Activated T-helper 9 cell treated with anti-CD3 and anti-CD28 coated beads, Interleukin-2, amount 50 U/mL, for 16 hours (primary cell): ENCODE results near the gene ZNF311.
A peak's percentile ranks its signal among the peaks of the same experiment; 100 is the strongest.
"Not testable (repeated sequence)": the region's sequence is repeated elsewhere in the genome, so short reads cannot be mapped to it uniquely, and the experiment has no call there.

ENCODE experiments used
- DNase-seq: peaks from one replicate; pipeline ENCODE4 v3.0.0-alpha.2; 2020; ENCODE audit warnings: low read depth

ZNF311 gene

DNA sequence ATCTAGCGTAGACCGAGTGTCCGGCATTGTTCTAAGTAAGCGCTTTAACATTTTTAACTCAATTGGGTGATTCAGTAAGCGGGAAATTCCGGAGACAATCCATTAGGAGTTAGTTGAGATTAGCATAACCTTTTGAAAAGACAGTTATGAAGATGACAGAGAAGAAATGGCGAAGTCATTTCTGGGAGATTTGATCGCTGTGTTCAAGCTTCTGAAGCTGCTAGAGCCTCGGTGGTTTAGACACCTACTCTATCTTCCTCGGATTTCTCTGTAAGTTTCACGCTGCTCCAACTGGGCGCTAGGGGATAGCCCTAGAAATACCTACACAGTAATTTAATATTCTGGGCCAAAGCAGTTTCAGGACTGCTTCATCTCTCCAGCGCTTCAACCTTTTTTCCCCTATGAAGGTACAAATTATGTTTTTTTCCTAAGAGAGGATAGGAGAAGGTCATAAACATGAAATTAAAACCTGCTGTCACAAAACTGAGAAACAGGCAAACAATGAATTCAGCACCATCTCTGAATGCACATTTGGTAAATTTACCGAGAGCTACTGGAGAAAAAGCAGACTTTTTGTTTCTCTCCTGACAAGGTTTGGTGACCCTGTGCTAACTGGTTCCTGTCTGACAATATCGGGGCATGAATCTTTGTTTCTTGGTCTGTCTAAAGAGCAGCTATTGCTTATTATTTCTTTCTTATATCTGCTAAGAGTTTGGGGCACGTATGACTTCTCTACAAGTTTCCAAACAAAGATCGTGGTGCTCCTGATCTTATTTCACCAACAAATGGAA is 22.4 kb downstream of the ZNF311 start:
- DNase-seq: no peak

DNA sequence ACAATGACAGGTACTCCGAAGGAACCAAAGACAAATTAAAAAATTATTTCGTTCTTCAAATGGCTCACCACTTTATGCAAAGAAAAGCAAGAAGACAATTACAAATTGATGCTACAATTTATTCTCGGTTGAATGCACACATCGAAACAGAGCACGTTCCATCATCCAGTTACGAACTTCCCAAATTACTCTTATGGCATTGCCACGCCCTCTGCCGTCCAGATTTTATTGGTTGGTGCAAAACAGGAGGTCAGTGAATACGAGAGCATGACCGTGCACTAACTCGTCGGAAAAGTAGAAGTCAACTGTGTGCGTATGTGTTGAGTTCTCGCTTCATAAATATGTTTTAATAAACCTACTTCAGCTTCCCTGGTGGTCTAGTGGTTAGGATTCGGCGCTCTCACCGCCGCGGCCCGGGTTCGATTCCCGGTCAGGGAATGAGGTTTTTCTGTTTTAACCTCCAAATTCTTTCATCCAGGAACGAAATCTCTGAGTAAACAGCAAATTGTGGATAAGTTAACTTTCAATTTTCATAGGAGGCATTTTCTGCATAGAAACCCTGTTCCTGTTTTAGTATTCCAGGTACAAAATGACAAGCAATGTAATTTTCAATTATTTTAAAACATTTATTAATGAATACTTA is 23.2 kb downstream of the ZNF311 start:
- DNase-seq: peak; percentile 68

DNA sequence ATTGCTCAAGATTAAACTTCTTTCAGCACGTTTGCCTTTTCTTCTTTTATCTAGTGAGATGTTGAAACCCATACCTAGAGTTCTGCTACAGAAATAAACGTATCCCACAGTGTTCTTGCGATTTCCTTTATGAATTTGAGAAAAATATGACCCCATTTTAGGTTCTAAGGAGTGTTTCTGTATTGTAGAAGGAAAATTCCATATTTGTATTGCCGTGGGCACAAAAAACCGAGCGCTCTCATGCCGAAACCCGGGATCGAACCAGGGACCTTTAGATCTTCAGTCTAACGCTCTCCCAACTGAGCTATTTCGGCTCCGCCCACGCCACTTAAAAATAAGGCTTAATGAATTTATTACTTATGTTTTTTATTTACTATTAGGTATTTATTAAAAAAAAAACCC is 23.7 kb downstream of the ZNF311 start:
- peak; percentile 67 for DNase-seq

DNA sequence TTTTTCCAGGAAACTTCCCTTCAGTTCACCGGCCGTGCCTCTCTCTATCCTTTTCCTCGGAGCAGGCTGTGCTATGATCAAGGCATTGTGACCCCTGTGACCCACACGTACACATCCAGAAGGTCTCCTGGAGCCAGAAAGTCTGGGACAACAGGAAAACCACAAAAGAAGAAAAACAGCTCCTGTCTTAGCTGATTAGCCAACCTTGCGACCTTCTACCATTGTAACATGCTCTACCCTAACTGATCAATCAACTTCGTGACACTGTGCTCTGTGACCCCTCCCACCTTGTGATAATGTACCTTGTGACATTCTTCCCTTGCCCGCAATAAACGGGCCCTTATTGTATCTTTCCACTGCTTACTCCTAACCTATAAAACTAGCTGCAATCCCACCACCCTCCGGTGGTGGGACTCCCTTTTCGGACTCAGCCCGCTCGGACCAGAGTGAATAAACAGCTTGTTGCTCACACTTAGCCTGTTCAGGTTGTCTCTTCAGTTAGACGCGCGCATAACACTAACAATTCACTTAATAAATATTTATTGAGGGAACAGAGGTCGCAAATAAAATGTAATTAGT is 24.2 kb downstream of the ZNF311 start:
- DNase-seq: peak; percentile 22

DNA sequence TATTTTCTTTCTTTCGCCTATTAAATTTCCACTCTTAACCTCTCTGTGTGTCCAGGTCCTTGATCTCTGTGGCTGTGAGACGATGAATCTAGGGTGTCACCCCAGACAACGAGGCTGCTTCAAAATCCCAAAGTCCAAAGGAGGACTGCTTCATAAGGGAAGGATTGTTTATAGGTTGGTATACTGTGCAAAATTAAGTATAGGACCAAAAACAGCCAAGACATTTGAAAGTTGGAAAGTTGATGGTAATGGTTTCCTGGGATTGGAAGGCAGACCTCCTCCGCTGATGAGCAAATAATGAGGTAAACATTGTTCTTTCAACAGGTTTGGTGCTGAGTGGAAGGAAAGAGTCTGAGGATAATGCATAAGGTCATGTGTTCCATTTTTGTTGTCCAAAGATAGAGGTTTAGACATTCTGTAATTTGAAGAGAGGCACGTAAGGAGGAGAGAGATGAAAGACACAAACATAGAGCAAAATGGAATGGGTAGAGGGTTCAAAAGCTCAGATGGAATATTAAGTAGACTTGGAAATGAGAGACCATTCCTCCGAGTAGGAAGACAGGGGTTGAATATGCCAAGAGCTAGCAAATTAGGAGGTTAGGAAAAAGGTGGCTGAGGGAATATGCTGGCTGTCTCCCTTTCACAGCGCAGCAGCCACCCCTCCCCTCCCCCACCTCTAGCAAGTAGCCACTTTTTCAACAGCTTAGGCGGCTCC is 24.8 kb downstream of the ZNF311 start:
- no peak for DNase-seq

DNA sequence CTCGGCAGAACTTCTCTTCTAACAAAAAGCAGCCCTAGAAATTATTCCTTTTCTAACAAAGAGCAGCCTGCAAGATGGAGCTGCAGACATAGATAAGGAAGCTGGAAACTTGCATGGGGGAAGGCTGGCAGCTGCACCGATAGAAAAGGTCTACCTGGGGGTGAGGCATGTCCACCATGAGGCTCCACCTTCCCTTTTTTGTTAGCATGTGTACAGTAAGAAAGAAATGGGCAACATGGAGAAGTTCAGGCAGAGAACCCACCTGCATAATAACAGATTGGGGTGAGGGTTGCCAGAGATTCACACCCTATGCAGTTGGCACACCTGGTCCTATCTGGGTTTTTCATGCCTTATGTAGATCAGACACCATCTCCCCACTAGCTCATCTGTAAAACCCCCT is 25.4 kb downstream of the ZNF311 start:
- DNase-seq: no peak

DNA sequence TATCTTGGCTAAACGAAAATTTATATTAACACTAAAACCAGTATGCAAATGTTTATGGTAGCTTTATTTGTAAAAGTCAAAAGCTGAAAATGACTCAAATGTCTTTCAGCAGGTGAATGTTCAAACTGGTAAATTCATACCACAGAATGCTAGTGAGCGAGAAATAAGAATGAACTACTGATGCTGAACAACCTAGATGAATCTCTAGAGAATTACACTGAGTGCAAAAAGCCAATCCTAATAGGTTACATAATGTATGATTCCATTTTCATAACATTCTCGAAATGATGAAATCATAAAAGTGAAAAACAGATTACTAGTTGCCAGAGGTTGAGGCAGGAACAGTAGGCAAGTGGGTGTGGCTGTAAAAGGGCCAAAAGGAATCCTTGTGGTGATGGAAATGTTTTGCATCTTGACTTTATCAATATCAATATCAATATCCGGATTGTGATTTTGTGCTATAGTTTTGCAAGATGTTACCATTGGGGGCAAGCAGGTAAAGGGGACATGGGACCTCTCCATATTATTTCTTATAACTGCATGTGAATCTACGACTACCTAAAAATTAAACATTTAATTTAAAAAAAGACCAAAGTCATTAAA is 26.1 kb downstream of the ZNF311 start:
- no peak for DNase-seq

DNA sequence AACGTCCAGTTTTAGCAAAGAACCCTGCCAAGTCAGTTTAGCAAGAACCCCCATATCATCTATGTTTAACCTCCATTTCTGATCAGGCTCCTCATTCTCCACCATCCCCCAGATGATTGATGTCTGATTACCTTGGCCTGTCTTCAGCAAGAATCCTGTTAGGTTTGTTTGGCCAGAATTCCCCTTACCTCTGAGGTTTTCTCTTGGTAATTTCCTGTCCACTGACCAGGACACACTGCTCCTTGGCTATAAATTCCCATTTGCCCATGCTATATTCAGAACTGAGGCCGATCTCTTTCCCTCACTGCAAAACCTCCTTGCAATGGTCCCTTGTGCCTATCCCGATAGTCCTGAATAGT is 27.0 kb downstream of the ZNF311 start:
- DNase-seq: no peak

DNA sequence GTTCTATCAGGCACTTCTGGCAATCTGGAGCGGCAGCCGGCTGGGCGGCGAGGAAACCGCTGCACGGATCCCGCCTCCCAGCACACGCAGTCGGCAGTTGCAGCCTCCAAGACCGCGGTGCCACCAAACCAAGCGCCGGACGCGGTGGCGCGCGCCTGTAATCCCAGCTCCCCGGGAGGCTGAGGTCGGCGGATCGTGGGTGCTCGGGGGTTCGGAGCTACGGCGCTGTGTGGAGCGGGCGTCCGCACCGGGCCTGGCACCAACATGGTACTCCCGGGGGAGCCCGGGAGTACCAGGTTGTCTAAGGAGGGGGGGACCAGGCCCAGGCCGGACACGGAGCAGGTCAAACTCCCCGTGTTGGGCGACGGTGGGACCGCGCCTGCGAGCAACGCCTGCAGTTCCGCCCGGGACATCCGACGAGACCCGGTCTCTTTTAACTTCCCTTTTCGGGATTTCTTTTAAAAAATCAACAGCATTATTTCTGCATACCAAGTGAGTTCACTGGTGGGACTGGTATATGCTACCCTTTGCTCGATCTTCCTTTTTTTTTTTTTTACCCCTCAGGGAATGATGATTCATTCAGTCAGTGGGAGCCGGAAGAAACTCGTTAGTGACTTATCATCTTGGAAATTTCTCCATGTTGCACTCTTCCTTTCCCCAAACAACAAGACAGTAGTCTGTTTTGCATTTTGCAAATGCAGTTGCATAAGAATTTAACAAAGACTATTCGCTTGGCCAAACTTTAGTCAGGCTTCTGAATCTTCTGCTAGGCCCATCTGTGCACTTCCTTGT is 27.6 kb downstream of the ZNF311 start:
- no peak for DNase-seq

DNA sequence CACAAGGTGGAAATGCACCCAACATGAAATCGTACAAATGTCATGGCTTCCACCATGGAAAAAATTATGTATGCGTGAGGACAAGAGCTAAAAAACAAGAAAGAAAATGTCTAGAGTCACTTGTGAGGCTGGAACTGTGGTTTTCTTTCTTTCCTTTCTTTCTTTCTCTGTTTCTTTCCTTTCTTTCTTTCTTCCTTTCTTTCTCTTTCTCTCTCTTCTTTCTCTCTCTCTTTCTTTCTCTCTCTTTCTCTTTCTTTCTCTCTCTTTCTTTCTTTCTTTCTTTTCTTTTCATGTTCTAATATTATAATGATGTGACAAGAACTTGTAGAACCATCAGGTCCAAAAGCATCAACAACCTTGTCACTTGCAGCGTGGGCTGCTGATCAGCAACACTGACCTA is 28.4 kb downstream of the ZNF311 start:
- no peak for DNase-seq

DNA sequence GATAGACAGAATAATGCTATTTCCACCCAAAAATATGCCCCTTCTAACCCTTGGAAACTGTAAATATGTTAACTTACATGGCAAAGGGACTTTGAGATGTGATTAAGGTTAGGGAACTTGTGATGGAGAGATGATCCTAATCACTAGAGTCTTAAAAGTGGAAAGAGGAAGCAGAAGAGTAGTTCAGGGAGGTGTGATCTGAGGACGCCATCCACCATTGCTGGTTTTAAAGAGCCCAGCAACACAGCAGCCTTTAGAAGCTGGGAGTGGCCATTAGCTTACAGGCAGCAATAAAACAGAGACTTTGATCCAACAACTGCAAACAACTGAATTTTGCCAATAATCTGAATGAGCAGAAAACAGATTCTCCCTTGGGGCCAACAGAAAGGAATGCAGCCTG is 30.6 kb downstream of the ZNF311 start:
- no peak for DNase-seq

DNA sequence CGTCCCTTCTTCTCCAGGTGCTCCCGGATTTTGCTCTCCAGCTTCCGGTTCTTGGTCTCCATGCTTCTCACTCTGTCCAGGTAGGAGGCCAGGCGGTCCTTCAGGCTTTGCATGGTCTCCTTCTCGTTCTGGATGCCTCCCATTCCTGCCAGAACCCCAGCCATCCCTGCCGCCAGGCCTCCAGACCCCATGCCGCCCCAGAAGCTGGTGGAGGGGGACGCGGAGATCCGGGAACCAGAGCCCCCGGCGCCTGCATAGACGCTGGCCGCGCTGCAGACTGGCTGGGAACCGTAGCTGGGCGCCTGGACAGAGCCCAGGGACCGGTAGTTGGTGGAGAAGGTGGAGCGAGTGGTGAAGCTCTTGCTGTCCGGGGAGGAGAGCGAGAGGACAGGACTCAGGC is 35.1 kb downstream of the ZNF311 start:
- DNase-seq: not testable (repeated sequence)

DNA sequence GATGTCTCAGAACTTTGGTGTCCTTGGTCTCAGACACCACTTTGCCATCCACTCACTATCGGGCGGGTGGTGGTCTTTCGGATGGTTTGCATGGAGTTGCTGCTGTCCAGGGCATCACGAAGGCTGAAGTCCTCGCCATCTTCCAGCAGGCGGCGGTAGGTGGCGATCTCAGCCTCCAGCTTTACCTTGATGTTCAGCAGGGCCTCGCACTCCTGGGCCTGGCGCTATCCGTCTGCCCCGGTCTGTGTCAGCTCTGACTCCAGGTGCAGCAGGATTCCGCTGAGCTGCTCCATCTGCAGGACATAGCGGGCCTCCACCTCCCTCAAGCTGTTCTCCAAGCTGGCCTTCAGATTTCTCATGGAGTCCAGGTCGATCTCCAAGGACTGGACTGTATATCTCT is 36.0 kb downstream of the ZNF311 start:
- no peak for DNase-seq

DNA sequence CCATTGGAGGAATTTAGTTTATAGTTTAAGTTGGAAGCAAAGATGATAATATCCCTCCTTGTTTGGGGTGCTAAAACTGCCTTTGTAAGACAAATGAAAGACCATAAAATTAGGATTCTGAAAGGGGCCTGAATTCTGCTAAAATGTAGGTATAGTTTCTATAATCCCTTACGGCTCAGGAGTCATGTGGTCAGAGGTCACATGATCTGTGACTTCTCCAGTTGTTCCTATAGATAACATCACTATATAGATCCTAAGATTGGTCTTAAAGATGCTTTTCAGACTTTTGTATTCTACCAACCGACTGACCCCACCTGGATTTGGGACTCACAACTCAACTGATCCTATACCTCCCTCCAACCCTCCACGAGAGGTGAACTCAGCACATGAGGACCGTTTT is 36.6 kb downstream of the ZNF311 start:
- no peak for DNase-seq

DNA sequence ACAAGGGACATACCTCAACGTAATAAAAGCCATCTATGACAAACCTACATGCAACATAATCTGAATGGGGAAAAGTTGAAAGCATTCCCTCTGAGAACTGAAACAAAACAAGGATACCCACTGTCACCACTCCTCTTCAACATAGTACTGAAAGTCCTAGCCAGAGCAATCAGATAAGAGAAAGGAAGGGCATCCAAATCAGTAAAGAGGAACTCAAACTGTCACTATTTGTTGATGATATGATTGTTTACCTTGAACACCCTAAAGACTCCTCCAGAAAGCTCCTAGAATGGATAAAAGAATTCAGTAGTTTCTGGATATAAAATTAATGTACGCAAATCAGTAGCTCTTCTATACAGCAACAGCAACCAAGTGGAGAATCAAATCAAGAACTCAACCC is 39.4 kb downstream of the ZNF311 start:
- DNase-seq: no peak

DNA sequence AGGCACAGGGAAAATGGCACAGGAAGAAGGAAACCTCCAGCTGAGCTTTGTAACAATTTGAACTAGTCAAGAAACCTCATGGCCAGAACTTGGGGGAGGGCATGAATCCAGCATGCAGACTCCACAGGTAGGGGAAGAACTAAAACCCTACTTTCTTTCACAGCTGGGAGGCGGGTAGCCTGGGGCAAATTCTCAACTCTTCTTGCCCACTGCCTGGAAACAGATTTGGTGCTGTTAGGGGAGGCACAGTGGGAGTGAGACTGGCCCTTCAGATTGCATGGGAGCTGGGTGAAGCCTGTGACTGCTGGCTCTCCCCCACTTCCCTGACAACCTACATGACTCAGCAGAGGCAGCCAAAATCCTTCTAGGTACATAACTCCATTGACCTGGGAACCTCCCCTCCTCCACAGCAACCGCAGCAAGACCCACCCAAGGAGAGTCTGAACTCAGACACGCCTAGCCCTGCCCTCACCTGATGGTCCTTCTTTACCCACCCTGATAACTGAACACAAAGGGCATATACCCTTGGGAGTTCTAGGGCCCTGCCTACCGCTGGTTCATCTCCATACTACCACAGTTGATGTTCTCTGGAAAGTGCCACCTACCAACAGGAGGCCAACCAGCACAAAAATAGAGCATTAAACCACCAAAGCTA is 44.1 kb downstream of the ZNF311 start:
- no peak for DNase-seq

DNA sequence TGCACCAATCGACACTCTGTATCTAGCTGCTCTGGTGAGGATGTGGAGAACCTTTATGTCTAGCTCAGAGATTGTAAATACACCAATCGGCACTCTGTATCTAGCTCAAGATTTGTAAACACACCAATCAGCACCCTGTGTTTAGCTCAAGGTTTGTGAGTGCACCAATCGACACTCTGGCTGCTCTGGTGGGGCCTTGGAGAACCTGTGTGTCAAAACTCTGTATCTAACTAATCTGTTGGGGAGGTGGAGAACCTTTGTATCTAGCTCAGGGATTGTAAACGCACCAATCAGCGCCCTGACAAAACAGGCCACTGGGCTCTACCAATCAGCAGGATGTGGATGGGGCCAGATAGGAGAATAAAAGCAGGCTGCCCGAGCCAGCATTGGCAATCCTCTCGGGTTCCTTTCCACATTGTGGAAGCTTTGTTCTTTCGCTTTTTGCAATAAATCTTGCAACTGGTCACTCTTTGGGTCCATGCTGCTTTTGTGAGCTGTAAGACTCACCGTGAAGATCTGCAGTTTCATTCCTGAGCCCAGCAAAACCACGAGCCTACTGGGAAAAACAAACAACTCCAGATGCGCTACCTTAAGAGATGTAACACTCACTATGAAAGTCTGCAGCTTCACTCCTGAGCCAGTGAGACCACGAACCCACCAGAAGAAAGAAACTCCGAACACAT is 46.4 kb downstream of the ZNF311 start:
- not testable (repeated sequence) for DNase-seq

DNA sequence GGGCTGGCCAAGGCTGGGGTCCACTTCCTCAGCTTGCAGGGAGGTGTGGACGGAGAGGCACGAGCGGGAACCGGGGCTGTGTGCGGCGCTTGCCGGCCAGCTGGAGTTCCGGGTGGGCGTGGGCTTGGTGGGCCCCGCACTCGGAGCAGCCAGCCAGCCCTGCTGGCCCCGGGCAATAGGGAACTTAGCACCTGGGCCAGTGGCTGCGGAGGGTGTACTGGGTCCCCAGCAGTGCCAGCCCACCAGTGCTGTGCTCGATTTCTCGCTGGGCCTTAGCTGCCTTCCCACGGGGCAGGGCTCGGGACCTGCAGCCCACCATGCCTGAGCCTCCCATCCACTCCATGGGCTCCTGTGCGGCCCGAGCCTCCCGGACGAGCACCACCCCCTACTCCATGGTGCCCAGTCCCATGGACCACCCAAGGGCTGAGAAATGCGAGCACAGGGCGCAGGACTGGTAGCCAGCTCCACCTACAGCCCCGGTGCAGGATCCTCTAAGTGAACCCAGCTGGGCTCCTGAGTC is 47.3 kb downstream of the ZNF311 start:
- not testable (repeated sequence) for DNase-seq

DNA sequence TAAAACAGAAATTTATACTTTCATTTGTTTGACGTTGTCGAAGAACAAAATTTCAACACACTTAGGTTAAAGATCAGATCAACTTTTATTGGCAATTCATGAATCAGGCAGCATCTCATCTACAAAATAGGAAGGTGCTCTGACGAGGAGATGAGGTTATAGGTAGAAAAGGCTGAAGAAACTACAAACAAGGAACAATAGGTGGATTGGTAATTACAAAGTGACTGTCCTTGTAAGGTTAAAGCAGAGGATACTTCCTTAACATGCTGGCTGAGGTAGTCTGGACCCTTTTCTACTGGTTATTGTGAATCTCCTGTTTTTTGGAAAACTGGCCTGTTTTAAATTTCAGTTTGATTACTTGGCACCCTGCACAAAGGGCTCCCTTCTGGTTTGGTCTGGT is 48.8 kb downstream of the ZNF311 start:
- no peak for DNase-seq

DNA sequence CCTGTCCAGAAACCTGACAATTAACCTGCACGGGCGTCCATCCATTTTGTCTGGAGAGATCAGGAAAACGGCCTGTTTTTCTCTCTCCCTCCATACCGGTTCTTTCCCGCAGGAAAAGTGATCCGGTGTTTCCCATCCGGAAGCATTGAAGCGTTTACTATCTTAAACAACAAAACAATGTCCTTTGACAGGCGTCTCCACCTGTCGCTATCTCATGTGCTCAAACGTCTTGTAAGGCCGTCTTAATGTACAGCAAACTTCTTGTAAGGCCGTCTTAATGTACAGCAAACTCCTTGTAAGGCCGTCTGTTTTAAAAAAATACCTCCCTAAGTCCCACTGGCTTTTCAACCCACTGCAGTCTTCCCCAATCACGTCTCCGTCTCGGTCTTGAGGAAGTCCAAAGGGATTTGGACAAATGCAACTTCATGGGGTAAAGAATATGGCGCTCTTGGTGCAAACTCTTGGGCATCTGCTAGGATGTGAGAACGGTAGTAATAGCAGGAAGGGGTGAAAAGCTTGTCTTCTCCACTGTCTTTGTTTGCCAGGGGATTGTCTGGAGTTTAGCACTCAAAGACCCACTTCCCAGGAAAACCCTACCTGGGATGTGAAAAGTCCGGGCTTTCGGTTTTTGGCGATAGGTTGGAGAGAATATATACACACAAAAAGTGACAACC is 51.4 kb downstream of the ZNF311 start:
- no peak for DNase-seq
